ENCODE data around the gene GCSH.

The GCSH gene

GRCh38 chr16:81041696-81042095 is 54.5 kb downstream of the GCSH start:
- H4K20me1 ChIP-seq (ENCODE audit: insufficient read depth, low read length) = no peaks in the 10 kb centered on the region
- TF ChIP-seq EZH2phosphoT487 (IDR thresholded peaks at IDR 0.05; ENCODE audit: low read length) = no peak
- no peak for TF ChIP-seq CTCF (IDR thresholded peaks at IDR 0.05; ENCODE audit: low read length)
- no peak for TF ChIP-seq EZH2 (optimal IDR thresholded peaks at IDR 0.05; ENCODE audit: low read depth, low read length)
- no peaks in the 10 kb centered on the region for H3K9me2 ChIP-seq (replicated peaks; ENCODE audit: insufficient read depth, low read length)
- no peak overlapping the region for H3K4me2 ChIP-seq (ENCODE audit: low read depth, low read length)
- H2AFZ ChIP-seq (ENCODE audit: low read length) = no peak overlapping the region
- no peaks in the 10 kb centered on the region for H3K9me3 ChIP-seq (replicated peaks; ENCODE audit: insufficient read depth, low read length)
- H3K4me3 ChIP-seq (ENCODE audit: low read length) = no peak overlapping the region
- H3K79me2 ChIP-seq (ENCODE audit: low read length) = peaks cover 11% of the 10 kb centered on the region
- no peaks in the 10 kb centered on the region for H3K36me3 ChIP-seq (replicated peaks; ENCODE audit: insufficient read depth, low read length)
- no peaks in the 10 kb centered on the region for H3K4me1 ChIP-seq (ENCODE audit: low read length)
- no peak overlapping the region for H3K9ac ChIP-seq (ENCODE audit: low read length)
- H3K27me3 ChIP-seq (replicated peaks; ENCODE audit: insufficient read depth, low read length) = no peaks in the 10 kb centered on the region
- no peak for DNase-seq
- H3F3A ChIP-seq (ENCODE audit: insufficient read depth, low read length) = no peaks in the 10 kb centered on the region
- no peak overlapping the region for H3K27ac ChIP-seq (ENCODE audit: low read length)

DNA sequence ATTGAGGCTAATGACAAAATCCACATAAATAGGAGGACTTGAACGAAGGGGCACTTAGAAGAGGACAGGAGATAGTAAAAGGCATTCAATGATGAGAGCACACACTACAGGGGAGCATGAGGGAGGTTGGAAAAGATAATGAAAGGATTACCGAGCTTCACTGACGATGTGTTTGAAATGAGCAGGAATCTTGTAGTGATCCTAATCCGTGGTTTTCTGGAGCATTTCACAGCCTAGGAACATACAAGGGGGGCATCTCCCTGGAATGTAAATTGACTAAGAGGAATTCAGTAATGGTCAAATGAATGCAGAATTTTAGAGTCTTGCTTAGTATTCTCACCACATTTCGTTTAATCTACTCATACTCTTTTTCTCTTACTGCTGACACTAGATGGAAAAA is 55.4 kb downstream of the GCSH start:
- no peak for DNase-seq
- H3F3A ChIP-seq (ENCODE audit: insufficient read depth, low read length) = no peaks in the 10 kb centered on the region
- no peaks in the 10 kb centered on the region for H4K20me1 ChIP-seq (ENCODE audit: insufficient read depth, low read length)
- H3K4me3 ChIP-seq (ENCODE audit: low read length) = no peak overlapping the region
- H3K9me2 ChIP-seq (replicated peaks; ENCODE audit: insufficient read depth, low read length) = no peaks in the 10 kb centered on the region
- TF ChIP-seq EZH2 (optimal IDR thresholded peaks at IDR 0.05; ENCODE audit: low read depth, low read length) (no peak), CTCF (IDR thresholded peaks at IDR 0.05; ENCODE audit: low read length) (no peak), EZH2phosphoT487 (IDR thresholded peaks at IDR 0.05; ENCODE audit: low read length) (no peak)
- H3K4me2 ChIP-seq (ENCODE audit: low read depth, low read length) = no peak overlapping the region
- no peak overlapping the region for H3K27ac ChIP-seq (ENCODE audit: low read length)
- no peaks in the 10 kb centered on the region for H3K9me3 ChIP-seq (replicated peaks; ENCODE audit: insufficient read depth, low read length)
- H2AFZ ChIP-seq (ENCODE audit: low read length) = no peak overlapping the region
- no peak overlapping the region for H3K9ac ChIP-seq (ENCODE audit: low read length)
- H3K4me1 ChIP-seq (ENCODE audit: low read length) = no peaks in the 10 kb centered on the region
- H3K36me3 ChIP-seq (replicated peaks; ENCODE audit: insufficient read depth, low read length) = no peaks in the 10 kb centered on the region
- H3K27me3 ChIP-seq (replicated peaks; ENCODE audit: insufficient read depth, low read length) = no peaks in the 10 kb centered on the region
- H3K79me2 ChIP-seq (ENCODE audit: low read length) = peaks cover 15% of the 10 kb centered on the region

- no peaks in the 10 kb centered on the region for H3F3A ChIP-seq (ENCODE audit: insufficient read depth, low read length)
- no peak overlapping the region for H2AFZ ChIP-seq (ENCODE audit: low read length)
- no peak overlapping the region for H3K4me2 ChIP-seq (ENCODE audit: low read depth, low read length)
- no peak overlapping the region for H3K27ac ChIP-seq (ENCODE audit: low read length)
- no peak overlapping the region for H3K9ac ChIP-seq (ENCODE audit: low read length)
- H3K4me3 ChIP-seq (ENCODE audit: low read length) = no peak overlapping the region
- no peaks in the 10 kb centered on the region for H3K27me3 ChIP-seq (replicated peaks; ENCODE audit: insufficient read depth, low read length)
- peaks cover 15% of the 10 kb centered on the region for H3K79me2 ChIP-seq (ENCODE audit: low read length)
- no peaks in the 10 kb centered on the region for H4K20me1 ChIP-seq (ENCODE audit: insufficient read depth, low read length)
- no peaks in the 10 kb centered on the region for H3K9me2 ChIP-seq (replicated peaks; ENCODE audit: insufficient read depth, low read length)
- no peak for TF ChIP-seq EZH2 (optimal IDR thresholded peaks at IDR 0.05; ENCODE audit: low read depth, low read length)
- no peak for TF ChIP-seq EZH2phosphoT487 (IDR thresholded peaks at IDR 0.05; ENCODE audit: low read length)
- TF ChIP-seq CTCF (IDR thresholded peaks at IDR 0.05; ENCODE audit: low read length) = no peak
- no peaks in the 10 kb centered on the region for H3K4me1 ChIP-seq (ENCODE audit: low read length)
- no peaks in the 10 kb centered on the region for H3K36me3 ChIP-seq (replicated peaks; ENCODE audit: insufficient read depth, low read length)
- H3K9me3 ChIP-seq (replicated peaks; ENCODE audit: insufficient read depth, low read length) = no peaks in the 10 kb centered on the region
- DNase-seq = no peak
Measured at GRCh38 chr16:81040131-81040530, 56.1 kb downstream of the GCSH start.
